Osteocyte (in vitro differentiated cells): ENCODE measurements around the gene ZNF277. TPM values are rescaled to one million over a fixed set of nuclear protein-coding genes. Genes with fewer than 3 reads are reported as not detected.

Source experiments
- DNase-seq: peaks from one replicate; pipeline ENCODE4 v3.0.0; 2021; ENCODE audit warnings: mixed read lengths; ENCODE audit not compliant: unreplicated experiment; ENCODE audit errors: extremely low spot score
- H3K27ac Mint-ChIP-seq: one replicate; pipeline ENCODE4 v1.8.0; 2021; ENCODE audit warnings: mild to moderate bottlenecking, mixed read lengths; ENCODE audit not compliant: unreplicated experiment
- H3K27me3 Mint-ChIP-seq: one replicate; pipeline ENCODE4 v1.8.0; 2021; ENCODE audit warnings: mixed read lengths; ENCODE audit not compliant: unreplicated experiment
- H3K36me3 Mint-ChIP-seq: one replicate; pipeline ENCODE4 v1.8.0; 2021; ENCODE audit warnings: mixed read lengths; ENCODE audit not compliant: unreplicated experiment
- H3K4me1 Mint-ChIP-seq: one replicate; pipeline ENCODE4 v1.8.0; 2021; ENCODE audit warnings: mixed read lengths; ENCODE audit not compliant: unreplicated experiment
- H3K4me3 Mint-ChIP-seq: one replicate; pipeline ENCODE4 v1.8.0; 2021; ENCODE audit warnings: mild to moderate bottlenecking, moderate library complexity, mixed read lengths; ENCODE audit not compliant: unreplicated experiment
- H3K9me3 Mint-ChIP-seq: one replicate; pipeline ENCODE4 v1.8.0; 2021; ENCODE audit warnings: mixed read lengths; ENCODE audit not compliant: unreplicated experiment
- total RNA-seq: library from RNA; stranded (reverse); gene quantifications from 2 replicates; pipeline ENCODE4 v1.2.1, GENCODE V29; 2021
- TF ChIP-seq, protein P1 (sequence below): fragments of 200-600 bp; sonication (generic); IDR thresholded peaks from 2 replicates; pipeline ENCODE4 v1.5.0; 2021; ENCODE audit warnings: antibody characterized with exemption, mild to moderate bottlenecking, moderate library complexity

Gene ZNF277
- total RNA-seq, 1 donor from 2014 or later: 28.1 TPM

- DNase-seq: no peak
- Mint-ChIP-seq H3K27me3 (no peaks in the 10 kb centered on the region), H3K36me3 (no peaks in the 10 kb centered on the region), H3K27ac (peak overlapping the region; percentile 25), H3K9me3 (no peaks in the 10 kb centered on the region), H3K4me1 (peaks cover 9% of the 10 kb centered on the region), H3K4me3 (no peak overlapping the region)
- TF ChIP-seq, protein P1, sequence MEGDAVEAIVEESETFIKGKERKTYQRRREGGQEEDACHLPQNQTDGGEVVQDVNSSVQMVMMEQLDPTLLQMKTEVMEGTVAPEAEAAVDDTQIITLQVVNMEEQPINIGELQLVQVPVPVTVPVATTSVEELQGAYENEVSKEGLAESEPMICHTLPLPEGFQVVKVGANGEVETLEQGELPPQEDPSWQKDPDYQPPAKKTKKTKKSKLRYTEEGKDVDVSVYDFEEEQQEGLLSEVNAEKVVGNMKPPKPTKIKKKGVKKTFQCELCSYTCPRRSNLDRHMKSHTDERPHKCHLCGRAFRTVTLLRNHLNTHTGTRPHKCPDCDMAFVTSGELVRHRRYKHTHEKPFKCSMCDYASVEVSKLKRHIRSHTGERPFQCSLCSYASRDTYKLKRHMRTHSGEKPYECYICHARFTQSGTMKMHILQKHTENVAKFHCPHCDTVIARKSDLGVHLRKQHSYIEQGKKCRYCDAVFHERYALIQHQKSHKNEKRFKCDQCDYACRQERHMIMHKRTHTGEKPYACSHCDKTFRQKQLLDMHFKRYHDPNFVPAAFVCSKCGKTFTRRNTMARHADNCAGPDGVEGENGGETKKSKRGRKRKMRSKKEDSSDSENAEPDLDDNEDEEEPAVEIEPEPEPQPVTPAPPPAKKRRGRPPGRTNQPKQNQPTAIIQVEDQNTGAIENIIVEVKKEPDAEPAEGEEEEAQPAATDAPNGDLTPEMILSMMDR: no peak
Observed at GRCh38 chr7:112372101-112372500, 165.6 kb downstream of the ZNF277 start.

DNA sequence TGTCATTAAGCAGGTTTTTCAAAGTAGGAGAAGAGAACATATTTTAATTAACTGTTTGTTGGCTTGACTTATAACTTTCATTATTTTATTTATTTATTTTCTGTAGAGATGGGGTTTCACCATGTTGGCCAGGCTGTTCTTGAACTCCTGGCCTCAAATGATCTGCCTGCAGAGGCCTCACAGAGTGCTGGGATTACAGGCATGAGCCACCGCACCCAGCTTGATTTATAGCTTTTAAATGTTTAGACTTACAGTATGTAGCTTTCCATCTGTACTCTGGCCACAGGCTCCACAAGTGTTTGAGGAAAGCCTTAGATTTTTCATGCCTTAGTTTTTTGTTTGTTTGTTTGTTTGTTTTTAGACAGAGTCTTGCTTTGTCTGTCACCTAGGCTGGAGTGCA, 171.1 kb downstream of the ZNF277 start:
- Mint-ChIP-seq H3K9me3 (no peaks in the 10 kb centered on the region), H3K27ac (no peak overlapping the region), H3K4me1 (no peaks in the 10 kb centered on the region), H3K4me3 (no peak overlapping the region), H3K27me3 (no peaks in the 10 kb centered on the region), H3K36me3 (no peaks in the 10 kb centered on the region)
- TF ChIP-seq, protein P1: no peak
- DNase-seq: no peak

DNA sequence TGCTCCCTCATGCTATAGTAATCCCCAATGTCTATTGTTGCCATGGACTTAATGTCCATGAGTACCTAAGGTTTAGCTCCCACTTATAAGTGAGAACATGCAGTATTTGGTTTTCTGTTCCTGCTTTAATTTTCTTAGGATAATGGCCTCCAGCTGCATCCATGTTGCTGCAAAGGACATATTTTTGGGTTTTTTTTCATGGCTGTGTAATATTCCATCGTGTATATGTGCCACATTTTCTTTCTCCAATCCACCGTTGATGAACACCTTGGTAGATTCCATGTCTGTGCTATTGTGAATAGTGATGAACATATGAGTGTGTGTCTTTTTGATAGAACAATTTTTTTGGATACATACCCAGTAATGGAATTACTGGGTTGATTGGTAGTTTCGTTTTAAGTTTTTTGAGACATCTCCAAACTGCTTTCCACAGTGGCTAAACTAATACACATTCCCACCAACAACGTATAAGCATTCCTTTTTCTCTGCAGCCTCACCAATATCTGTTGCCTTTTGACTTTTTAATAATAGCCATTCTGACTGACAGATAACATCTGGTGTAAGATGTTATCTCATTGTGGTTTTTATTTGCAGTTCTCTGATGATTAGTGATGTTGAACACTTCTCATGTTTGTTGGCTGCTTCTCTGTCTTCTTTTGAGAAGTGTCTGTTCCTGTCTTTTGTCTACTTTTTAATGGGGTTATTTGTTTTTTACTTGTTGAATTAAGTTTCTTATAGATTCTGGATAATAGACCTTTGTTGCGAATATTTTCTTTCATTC, 175.0 kb downstream of the ZNF277 start:
- H3K4me1 Mint-ChIP-seq: no peaks in the 10 kb centered on the region
- no peak for DNase-seq
- no peak overlapping the region for H3K4me3 Mint-ChIP-seq
- H3K36me3 Mint-ChIP-seq: no peaks in the 10 kb centered on the region
- no peaks in the 10 kb centered on the region for H3K27me3 Mint-ChIP-seq
- TF ChIP-seq, protein P1: no peak
- H3K9me3 Mint-ChIP-seq: no peaks in the 10 kb centered on the region
- no peak overlapping the region for H3K27ac Mint-ChIP-seq

DNA sequence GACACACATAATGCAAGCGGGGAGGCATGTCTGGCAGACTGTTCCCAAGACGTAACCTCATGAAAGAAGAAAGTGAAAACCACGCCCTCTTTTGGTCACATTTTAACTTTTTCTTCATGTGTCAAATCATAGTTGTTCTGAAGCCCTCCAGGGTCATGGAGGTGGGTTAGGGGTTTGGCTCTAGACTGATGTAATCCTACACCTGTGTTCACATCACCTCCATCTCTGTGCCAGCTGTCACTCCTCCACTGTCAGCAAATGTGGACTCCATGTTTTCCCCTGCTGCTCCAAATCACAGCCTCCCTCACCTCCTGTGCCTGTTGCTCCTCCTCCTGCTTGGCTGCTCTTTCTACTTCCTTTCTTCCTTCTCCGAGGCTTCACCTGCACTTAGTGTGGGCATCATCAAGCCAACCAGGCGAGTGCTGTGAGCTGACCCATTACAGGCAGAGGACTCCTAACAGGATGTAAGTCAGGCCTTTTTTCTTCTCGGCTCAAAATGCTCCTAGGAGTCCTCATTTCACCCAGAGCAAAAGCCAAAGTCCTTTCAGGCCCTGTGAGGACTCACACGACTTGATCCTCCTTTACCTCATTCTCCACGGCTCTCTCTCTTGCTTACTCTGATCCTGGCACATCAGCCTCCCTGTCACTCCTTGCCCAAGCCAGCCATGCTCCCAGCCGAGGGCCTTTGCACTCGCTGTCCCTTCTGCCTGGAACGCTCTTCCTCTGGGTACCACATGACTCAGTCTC, 177.3 kb downstream of the ZNF277 start:
- Mint-ChIP-seq H3K36me3 (no peaks in the 10 kb centered on the region), H3K27me3 (no peaks in the 10 kb centered on the region), H3K4me3 (no peak overlapping the region), H3K9me3 (no peaks in the 10 kb centered on the region), H3K4me1 (peaks cover 4% of the 10 kb centered on the region), H3K27ac (no peak overlapping the region)
- TF ChIP-seq, protein P1: peak; percentile 42
- no peak for DNase-seq

DNA sequence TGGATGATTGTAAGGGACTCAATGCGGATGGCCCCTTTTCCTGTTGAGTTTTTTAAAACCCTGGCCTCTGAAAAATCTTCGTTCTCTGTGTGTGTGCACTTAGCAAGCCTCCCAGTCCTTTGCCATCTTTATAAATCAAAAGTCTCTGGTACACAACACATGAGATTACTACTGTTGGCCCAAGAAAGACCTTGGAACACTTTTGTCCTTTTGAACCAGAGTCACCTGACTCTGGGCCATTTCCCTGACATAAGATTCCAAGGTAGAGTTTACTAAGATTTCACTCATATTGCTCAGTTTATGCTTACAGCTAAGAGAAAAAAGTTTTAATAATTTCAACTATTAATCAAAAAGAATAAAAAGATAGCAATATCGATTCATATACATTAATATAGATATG, 179.0 kb downstream of the ZNF277 start:
- no peaks in the 10 kb centered on the region for H3K27me3 Mint-ChIP-seq
- no peak overlapping the region for H3K27ac Mint-ChIP-seq
- TF ChIP-seq, protein P1: no peak
- DNase-seq: no peak
- peaks cover 4% of the 10 kb centered on the region for H3K4me1 Mint-ChIP-seq
- no peaks in the 10 kb centered on the region for H3K9me3 Mint-ChIP-seq
- H3K36me3 Mint-ChIP-seq: no peaks in the 10 kb centered on the region
- H3K4me3 Mint-ChIP-seq: no peak overlapping the region
